SIG-M5 (cell line): Measurements from ENCODE around the gene CDH6.

Experiments used
- DNase-seq: peaks from one replicate; lab custom pipeline; 2025; lab: John Stamatoyannopoulos, UW

The CDH6 gene

DNA sequence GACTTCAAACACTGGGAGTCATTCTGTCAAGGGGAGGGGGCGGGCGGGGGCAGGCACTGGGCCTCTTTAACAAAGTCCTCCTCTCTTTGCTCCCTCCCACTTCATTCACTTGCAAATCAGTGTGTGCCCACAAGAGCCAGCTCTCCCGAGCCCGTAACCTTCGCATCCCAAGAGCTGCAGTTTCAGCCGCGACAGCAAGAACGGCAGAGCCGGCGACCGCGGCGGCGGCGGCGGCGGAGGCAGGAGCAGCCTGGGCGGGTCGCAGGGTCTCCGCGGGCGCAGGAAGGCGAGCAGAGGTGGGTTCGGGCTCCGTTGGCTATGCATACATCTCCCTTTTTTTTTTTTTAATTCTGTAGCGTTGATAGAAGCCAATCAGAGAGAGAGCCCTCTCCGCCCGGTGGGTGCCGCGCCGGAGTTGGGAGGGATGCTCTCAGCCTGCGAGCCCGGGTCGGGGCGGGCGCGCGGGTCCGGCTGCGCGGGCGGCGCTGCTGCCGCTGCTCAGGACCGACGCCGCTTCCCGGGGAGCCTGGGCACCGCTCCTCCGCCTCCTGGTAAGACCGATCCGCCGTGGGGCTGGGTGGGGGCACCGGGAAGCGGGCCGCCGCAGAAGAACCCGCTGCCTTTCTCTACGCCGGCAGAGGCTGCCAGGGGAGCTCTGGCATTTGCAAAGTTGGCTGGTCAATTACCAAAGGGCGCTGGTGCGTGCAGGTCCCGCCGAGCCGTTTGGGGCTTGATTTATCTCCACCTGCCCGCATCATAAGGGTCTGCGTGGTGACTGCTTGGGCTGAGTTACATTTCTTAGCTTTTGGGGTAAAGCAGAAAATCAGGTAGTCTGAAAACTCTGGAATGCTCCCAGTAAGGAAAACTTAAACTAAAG, at the start of gene CDH6:
CDH6 (plus strand) TSS at position 96 of the 877 bp plus-strand sequence. CDS start 73,788 bp downstream, outside the sequence.
- no peak for DNase-seq

DNA sequence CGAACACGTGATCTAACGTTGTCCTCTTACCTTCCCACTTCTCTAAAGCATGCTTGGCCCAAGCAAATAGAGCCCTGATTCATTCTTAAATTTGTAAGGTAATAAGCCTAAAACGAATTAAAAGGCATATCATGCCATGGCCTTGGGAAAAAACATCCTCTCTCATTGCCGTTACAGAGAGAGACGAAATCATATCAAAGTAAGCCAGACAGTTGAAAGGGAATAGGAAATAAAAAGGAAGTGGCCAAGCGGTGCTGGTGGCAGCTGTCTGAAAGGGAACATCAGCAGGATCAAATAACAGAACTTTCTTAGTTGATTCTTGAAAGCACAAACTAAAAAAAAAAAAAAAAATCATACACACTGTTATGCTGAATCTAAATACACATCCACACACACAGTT, 49.1 kb upstream of the CDH6 start:
- DNase-seq: no peak

DNA sequence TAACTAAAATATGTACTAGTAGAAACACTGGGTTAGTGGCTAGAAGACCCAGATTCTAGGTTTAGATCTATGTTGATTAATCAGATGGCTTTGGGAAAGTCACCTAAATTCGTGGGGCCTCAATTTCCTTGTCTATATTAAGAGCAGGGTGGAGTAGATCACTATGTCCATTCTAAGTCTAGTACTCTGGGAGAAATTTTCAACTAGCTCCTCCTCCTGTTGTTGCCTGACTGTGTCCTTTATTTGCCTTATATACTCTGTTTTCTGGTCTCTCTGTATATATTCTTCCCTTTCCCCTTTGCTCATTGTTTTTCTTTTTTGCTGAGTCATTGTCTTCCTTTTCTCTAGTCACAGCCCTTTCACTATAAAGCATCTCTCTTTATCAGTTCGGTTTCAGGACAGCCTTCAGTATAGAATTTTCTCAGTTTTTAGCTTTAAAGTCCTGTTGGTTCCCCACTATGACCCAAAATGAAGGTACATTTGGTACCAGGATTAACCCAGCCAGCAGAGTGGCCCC, 44.5 kb upstream of the CDH6 start:
- no peak for DNase-seq

DNA sequence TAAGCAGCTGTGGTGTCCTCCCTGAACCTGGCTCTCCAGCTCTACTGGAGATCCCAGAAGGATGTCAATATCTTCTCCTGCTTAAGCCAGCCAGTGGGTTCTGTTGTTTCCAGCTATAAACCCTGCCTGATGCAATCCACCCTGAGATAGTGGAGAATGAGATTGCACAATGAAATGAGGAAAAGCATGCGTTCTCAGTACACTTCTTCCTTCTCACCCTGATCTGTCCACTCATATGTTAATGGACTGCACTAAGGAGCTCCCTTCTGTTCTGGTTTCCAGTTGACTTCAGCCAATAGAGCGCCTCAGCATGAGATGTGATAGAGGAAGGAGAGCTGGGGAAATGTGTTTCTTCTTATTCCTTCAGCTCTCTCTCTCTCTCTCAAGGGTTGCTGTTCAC, 40.0 kb upstream of the CDH6 start:
- DNase-seq: no peak

DNA sequence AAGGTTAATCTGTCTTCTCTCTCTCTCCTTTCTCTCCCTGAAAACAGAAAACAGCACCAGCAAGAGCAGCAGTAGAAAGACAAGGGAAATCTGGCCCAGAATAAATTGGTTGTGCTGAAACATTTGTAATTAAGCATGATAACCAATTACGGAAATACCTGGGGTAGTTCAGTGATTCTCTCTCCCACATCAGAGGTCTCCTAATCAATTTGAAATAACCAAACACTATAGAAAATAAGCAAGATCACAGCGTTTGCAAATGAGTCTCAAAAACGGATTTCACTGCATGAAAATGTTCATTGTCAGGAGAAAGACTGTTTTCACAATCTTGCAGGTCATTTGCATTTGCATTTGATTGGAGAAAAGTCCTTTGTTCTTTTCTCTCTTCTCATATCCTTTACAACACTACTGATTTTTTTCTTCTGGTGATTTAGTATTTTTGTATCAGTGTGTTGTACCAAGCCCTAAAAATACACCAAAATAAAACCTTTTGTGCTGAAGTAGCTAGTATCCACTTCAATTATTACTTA, 36.8 kb upstream of the CDH6 start:
- DNase-seq: no peak

DNA sequence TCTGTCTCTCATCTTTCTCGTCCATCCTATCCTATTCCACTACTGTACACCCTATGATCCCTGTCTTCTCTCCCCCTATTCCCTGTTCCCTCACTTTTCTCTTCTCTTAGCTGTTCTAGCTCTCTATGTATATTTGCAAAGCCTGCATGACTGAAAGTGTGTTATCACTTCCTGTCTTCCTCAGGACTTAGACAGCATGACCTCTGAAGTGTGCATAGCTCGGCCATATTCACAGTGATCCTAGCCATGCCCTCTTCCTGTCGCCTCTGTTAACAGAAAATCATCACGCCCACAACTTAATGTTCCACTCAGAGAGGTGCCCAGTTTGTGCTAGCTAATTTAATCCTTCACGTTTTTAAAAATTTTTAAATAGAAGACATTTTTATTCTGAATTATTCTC, 35.8 kb upstream of the CDH6 start:
- no peak for DNase-seq

DNA sequence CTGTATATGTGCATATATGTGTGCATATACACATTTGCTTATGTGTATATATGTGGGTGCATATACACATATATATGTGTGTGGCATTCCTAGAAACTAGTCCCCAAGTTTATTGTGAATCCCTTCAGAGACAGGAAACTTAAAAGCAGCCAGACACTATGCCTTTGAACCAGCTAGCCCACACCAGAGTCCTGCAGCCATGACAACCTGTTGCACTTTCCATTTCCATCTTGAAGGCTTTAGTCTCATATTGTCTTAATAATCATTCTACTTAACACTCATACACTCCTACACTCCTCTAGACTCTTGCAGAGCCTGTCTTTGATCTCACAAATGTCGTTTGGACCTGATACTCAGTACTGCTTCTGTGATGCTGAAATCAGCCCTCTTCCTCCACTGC, 34.8 kb upstream of the CDH6 start:
- no peak for DNase-seq

DNA sequence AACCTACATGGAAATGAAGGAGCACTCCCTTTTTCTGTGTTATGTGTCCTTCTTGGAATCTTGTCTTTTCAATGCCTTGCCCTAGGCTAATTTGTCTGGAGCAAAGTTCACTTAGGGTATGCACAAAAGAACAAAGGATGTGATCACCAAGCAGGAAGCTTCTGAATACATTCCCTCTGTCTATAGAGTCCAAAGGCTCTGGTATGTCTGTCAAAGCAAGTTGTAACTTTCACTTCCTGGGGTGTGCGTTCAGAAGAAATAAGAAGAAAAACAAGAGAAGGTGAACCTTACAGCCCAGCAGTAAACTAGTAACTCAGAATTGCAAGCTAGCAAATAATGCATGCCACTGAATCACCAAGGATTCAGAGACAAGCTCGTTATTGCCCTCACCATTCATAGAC, 31.7 kb upstream of the CDH6 start:
- DNase-seq: no peak

DNA sequence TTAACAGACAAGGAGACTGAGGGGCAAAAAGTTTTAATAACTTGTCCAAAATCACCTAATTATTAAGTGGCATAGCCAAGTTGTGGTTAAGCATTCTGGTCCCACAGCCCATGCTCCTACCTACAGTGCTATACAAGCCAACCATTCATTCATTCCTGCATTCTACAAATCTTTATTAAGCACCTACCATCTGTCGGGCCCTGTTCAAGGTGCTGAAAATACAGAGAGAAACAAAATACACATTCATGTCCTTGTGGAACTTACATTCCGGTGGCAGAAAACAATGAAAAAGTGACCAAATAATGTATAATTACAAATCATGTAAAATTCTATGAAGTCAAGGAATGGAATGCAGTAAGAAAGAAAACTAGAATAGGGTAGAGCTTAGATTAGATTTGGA, 27.8 kb upstream of the CDH6 start:
- DNase-seq: no peak

DNA sequence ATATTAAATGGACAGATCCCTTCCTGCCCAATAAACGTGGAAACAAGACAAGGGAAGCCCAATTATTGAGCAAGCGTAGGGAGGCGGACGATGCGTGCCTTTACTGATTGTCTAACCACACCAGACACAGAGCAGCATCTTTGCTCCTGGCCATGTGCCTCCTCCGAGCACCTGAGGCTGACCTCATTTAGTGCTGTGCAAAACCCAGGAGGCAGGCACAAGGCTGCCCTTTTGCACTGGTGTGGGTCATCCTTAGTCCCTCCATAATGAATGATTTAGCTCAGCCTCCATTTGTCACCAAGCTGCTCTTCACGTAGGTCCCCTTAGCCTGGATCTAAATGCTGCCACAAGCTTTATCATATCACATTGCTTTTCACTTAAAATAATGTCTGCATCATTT, 24.1 kb upstream of the CDH6 start:
- no peak for DNase-seq

DNA sequence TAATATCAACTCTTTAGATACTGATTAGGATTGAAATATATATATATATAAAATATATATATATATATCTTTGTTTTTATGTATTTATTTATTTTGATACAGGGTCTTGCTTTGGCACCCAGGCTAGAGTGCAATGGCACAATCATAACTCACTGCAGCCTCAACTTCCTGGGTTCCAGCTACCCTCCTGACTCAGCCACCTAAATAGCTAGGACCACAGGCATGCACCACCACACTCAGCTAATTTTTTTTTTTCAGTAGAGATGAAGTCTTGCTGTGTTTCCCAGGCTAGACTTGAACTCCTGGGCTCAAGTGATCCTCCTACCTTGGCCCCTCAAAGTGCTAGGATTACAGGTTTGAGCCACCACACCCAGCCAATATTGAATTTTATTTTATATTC, 20.6 kb upstream of the CDH6 start:
- no peak for DNase-seq

DNA sequence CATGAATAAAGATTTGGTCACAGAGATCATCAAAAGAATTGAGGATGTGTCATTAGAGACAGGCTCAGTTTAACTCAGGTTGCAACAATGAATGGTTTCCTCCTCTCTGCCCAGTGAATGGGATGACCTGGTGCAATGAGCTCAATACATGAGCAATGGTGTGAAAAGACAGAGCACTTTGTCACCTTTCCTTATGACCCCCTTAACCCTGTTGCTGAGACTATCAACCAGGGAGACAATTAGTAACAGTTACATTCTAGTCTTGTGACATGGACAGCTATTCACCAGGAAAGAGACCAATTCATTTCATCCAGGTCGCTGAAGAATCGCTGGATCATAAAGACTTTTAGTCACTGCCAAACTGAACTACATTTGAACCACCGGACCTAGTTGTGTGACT, 19.9 kb upstream of the CDH6 start:
- no peak for DNase-seq

DNA sequence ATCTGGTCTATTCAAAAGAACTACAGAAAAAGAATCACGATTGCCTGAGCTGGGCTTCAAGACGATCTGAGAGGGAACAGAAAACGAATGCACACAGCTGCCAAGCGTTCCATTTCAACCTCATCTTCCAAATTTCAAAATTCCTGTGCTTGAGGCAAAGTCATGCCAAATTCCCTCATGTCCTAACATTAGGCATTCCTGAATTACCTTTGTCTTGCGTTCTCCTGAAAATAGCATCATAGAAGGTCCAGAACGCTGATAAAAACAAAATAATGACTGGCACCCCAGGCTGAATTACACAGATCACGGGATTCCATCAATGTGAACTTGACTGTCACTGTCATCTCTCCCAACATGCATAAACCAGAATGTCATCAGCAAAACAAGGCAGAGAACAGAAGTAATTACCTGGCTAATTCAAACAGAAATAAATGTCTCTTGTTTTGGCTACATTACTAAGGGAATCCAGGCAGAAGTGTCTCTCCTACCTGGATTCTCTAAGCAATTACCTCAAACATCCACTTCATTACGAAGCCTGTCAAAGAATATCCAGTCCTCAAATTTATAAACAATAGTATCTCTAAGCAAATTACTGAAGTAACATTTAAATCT, 12.0 kb upstream of the CDH6 start:
- no peak for DNase-seq

DNA sequence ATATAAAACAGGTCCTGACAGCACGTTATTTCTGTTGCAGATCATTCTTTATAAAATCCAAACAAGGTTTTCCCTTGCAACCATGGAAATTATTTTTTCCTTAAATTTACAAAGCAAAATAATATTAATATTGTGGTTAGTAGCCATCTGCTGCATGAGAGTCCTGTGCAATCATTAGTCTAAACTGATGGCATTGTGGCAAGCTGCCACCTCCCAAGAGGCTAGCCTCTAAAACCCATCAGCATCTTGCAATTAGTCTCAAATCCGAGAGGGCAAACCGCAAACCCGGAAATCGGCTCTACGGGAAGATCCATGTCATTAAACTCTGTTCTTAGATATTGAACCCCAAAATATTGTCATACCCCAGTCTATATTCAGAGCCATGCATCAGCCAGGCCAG, 11.3 kb upstream of the CDH6 start:
- DNase-seq: no peak

DNA sequence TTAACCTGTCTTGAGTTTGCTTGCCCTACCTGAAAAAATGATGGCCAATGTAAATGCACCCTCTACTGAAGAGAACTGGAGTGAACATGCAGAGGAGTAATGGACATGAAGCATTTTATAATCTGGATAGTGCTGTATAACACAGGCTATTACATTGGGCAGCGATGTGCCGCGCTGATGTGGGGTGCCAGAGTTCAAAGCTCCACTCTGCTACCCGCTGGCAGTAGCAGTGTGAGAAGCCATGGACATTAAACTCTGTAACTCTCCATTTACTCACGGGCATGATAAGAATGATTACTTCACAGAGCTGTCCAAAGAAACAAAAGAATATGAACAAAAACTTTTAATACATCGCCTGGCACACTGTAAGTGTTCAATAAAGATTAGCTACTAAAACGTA, 7.5 kb upstream of the CDH6 start:
- no peak for DNase-seq

DNA sequence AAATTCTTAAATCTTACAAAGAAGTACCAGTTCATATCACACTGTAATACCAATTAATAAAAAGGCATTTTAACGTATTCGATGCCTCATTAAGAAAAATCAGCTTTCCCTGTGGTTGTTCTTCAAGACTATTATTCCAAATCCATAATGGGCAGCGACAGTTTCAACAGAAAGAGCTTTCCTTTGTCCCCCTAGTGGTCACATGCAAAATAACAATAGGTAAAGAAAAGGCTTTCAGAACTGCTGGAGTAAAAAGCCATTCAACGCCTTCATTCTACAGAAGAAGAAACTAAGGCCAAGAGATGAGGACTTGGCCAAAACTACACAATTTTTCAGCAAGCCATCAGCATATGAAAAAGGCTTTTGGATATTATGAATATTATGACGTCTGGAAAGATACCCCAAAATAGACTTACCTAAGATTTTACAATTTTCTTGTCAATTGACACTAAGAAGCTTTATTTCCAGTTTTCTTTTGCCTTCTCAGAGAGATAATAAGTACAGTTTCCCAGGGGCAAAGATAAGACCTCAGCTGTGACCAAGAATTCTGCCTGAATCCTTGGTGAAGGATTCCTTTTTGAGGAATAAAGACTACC, 6.7 kb upstream of the CDH6 start:
- no peak for DNase-seq

DNA sequence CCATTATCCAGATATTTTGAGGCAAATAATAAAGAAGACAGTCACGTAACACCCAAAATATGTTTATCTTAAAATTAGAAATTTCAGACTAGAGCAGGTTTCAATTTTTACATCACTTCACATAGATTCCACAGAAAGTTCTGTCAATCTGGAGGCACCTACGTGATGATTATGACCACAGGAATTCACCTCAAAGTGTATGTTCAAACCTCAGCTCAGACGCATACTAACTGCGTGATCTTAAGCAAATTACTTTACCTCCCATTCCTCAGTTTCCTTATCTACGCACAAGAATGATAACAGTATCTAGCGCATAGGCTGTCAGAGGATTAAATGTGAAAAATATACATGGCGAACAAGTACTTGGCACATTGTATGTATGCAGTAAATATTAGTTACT, 5.9 kb upstream of the CDH6 start:
- no peak for DNase-seq

DNA sequence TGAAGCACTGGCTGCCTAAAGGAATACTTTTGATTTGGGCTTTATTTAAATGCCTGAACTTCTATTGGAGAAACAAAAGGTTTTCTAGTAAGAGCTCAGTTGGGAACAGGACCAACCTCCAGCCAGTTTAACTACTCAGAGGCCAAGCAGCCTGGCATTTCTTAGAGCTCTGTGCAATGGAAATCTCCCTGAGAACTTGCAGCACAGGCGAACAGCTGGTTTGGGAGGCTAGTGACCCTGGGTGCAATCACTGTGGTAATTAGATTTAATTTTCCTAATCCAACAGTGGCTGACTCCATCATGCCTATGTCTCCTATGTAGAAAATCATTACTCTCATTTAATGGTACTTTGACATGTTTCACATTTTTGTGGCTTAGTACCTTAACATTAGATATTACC, 1.0 kb upstream of the CDH6 start:
- DNase-seq: no peak

DNA sequence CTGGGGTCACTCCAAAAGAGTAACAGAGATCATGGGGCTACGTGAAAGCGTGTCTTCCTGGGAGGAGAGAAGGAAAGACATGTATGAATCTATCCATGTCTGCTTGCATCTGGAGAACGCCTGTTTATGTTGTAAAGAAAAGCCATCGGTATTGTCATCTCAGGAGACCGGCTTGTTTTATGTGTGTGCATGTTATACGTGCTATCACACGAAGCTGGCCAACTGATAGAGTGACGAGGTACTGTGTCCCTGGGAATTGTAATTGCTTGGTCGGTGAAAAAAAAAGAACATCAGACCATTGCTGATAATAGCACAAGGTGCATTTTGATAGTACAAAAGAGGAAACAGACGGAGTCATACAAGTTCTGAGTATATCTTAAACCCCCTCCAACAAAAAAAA, 370 bp upstream of the CDH6 start:
- DNase-seq: no peak

DNA sequence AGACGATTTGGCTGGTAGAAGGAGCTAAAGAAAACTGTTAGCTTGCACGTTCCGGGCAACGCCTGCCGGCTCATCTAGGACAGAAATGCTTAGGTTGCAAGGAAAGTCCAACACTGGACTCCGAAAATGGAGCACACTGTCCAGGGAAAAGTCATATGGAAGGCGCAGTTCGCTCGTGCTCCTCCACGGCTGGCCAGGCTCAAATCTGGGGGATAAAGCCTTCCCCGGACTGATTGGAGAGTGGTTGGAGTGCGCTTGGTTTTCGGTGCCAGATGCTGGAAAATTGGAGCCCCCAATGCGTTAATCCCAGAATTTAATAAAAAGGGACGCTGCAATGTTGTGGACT, 955 bp downstream of the CDH6 start:
- DNase-seq: no peak

DNA sequence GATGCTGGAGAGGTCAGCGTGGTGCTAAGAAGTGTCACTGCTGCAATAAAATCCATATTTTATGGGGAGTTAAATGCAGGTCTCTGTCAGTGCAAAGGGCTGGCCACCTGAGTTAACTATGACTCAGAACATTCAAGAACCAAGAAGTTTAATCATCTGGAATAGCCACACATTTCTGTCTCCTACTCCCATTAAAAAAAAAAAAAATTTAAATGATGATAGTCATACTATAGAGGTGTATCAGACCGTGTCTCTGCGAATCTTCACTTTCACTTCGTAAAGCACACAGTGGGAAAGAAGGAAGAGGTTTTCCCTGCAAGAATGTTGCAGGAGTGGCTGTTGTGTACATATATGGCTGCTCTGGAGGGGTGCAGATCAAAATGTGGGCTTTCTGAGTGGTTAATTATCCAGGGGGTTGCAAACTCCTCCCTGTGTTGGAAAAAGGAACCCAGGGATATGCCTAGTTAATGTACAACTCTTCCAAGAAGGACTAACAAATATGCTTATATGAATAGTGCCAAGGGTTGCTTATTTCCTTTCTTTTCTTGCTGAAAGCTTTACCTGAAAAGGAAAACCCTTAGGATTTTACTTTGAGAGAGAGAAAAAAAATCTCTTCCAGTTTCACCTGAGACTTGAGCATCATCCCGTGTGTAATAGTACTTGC, 1.5 kb downstream of the CDH6 start:
- no peak for DNase-seq

DNA sequence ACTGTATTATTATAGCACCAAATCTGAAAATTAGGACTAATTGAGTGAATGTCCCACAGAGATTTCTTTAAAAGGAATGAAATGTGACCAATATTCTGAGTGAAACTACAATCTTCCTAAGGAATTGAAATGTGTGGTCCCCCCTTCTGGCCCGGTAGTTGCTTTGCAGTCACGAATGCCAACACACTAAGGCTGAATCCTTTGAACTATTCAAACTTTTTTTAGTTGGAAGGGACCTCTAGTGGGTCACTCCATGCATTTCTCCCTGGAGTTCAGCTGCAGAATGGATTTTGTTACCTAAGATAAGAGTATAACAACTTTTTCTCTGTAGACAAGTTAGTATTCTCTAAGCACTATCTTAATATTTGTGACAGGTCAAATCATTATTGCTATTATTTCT, 2.8 kb downstream of the CDH6 start:
- DNase-seq: no peak

DNA sequence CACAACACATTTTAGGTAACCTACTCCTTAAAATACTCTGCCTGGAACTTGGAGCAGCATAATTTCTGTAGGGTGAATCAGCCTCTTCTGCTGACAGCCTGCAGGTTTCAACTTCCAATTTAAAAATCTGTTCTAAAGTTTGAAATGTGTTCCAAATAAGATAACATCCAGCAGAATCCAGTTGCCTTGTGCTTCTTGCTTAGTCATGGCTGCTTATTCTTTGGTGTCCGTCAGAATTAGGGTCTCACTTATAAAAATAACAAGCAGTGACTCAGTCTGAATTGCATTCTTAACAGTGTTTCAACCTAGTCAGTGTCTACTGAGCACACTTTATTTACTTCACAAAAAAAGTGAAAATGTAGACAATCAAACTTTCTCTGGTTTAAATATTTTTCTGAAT, 3.7 kb downstream of the CDH6 start:
- DNase-seq: no peak
